GM19468 (cell line): ENCODE measurements around the gene BTLA.
A peak's percentile ranks its signal among the peaks of the same experiment; 100 is the strongest.
"Not testable (repeated sequence)": the region's sequence is repeated elsewhere in the genome, so short reads cannot be mapped to it uniquely, and the experiment has no call there.

Experiments used
- ATAC-seq: cut with Tn5 transposase; IDR thresholded peaks from one replicate; pipeline ENCODE4 v1.9.1; 2021; ENCODE audit warnings: mild to moderate bottlenecking, moderate library complexity, moderate number of reproducible peaks; ENCODE audit not compliant: unreplicated experiment; ENCODE audit errors: extremely low read depth

BTLA gene

DNA sequence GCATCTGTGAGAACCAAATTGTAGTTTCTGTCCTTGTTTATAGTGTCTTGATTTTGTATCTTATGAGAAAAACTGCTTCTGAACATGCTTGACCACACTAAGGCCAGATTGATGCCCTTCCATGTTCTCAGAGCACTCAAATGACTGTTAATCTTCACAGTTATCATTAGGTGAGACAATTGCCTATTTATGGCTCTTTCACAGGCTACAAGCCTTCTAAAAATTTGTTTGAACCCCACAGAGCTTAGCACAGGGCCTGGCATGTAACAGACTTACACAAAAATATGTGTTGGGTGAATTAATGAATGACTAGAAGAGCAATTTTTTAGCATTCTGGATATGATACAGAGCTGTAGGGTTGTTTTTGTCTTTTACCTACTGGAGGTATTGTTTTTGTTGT is 43.1 kb downstream of the BTLA start:
- no peak for ATAC-seq

DNA sequence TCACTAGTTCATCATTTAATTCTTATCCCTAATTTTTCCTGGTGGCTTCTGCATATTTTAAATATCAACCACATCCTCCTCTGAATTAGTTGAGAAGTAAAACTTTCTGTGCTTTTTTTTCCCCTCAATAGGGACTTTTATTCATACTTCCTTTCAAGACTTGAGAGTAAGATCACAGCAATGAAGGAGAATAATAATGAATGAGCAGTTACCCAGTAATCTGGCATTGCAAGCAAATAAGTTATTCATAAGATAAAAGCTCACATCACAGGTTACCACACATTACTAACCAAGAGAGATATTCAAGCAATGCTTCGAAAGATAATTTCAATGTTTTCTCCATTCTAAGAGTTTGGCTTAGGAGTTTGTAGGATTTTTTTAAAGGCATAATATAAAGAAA is 50.3 kb downstream of the BTLA start:
- no peak for ATAC-seq

DNA sequence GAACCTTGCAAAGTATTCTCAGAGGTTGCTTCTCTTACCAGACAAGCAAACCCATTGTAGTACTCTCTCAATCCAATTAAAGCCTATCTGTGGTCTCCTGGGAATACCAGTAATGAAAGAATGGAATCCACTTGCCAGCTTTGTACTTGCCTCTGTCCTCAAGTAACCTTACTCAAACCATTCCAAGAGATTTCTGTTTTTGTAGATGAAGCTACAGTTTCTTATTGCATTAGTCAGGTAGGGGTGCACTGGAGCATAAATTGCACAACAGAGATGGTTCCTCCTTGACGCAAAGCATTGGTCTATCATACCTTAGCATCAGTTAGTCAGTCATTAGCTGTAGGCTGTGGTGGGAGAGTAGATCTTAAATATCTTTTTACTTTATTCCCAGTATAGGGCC is 52.9 kb downstream of the BTLA start:
- no peak for ATAC-seq

DNA sequence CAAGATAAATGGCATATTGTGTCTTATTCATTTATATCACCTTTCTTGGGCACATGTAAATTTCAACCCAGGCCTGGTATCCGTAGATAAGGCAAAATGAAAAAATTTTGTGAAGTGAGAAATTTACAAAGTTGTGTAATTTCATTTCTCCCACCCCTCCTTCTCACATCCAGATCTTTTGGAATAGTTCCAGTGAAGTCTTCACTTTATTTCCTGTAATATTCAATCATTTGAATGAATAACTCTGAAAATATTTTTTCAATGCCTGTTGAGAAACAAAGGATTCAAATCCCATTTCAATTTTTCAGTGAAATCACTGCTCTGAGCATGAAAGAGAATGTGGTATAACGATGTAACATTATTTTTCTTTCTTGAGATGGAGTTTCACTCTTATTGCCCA is 53.4 kb downstream of the BTLA start:
- ATAC-seq = no peak

DNA sequence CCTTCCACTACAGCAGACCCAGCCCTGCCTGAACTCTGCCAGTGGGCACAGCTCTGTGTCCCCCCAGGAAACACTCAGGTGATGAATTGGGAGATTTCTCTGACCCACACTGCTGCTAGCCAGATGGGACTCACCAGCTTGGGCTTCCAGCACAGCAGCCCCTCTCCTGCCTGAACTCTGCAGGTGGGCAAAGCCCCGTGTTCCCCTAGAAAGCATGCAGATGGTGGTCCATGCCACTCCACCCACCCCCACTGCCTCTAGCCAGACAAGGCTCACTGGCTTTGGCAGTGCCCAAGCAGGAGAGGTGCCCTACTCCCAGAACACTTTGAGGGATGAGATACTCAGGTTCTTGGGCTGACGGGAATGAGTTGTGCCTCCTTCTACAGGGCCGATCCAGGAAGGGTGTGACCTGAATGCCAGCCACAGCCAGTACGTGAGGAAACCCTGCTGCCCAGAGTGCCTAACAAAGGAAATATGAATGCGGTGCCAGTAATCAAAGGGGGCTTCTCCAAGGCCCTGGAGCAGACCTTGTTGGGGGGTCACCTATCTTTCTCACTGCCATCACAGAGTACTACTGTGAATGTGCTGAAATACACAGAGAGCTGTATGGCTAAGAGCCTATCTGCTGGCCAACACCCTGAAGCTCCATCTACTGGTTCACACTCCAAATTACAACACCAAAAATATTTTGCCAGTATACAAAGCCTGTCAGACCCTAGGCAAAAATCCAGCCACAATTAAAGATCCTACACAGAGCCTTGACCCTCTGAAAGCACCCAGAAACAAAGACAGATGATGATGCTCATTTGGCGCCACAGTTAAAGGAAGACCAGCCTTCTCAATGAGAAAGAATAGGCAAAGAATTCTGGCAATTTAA is 61.9 kb downstream of the BTLA start:
- no peak for ATAC-seq

DNA sequence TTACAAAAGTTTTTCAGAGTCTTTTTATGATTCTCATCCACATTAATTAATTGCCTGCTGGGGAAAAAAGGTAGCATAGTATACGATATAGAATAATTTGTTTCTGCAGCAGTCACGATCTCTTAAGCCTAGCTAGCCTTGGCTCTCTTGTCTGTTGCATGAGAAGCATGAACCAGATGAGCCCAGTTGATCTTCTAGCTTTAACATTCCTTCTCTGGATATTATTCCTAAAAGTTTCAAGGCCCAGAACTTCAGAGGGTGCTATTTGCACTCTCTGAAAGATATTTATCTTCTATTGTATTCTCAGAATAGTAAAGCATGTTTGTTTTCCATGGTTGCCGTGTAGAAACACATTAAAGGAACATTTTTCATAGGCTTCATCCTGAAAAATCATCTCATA is 69.3 kb downstream of the BTLA start:
- no peak for ATAC-seq

DNA sequence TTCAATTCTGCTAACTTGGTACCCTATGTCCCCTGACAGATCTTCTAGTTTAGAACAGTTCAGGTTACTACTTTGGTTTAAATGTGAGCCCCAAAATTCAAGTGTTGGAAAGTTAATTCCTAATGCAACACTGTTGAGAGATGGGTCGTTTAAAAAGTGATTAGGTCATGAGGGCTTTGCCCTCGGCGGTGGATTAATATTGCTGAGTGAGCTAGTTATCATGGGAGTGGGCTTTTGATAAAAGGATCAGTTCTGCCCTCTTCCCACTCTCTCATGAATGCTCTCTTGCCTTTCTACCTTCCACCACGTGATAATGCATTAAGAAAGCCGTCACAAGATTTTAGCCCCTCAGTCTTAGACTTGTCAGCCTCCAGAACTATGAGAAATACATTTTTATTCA is 72.1 kb downstream of the BTLA start:
- no peak for ATAC-seq

DNA sequence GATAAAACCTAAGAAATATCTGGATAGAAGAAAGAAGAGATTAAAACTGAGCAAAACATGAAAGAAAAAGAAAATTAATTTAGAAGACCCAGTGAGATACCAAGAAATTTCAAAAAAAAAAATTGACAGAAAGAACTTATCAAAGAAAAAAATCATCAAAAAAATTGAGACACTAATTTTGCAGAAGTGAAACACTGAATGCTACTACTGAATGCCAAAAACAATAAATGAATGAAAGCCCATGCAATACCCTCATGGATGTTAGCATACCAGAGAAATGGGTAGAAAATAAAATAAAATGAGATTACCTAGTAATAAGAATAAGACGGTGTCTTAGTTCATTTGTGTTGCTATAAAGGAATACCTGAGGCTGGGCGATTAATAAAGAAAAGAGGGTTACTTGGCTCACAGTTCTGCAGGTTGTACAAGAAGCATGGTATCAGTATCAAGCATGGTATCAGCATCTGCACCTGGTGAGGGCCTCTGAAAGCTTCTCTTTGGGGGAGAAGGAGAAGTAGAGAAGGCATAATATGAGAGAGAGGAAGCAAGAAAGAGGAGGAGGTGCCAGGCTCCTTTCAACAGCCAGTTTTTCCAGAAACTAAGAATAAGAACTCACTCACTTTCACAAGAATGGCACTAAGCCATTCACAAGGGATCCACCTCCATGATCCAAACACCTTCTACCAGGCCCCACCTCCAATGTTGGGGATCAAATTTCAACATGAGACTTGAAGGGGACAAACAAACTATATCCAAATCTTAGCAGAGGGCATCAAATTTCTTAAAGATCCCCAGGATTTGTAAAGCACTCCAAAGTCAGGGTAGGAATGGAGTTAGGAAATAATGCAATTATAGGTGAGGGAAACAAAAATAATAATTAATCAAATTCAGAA is 73.2 kb downstream of the BTLA start:
- peak; percentile 32 for ATAC-seq

DNA sequence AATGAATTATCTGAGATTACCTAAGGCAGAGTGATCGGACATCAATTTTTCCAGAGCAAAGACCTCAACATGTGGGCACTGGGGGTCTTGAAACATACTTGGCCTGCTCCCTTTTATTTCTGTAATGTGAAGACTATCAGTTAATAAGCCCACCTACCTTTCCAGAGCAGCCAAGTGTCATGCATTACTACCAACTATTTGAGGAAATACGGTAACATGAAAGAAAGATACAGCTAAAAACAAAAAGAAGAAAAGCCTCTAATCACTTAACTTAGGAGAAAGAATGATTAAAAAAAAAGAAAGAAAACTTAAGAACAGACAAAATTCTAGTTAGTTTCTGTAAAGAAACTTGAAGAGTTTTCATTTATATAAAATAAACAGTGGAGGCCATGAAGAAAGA is 73.9 kb downstream of the BTLA start:
- no peak for ATAC-seq

DNA sequence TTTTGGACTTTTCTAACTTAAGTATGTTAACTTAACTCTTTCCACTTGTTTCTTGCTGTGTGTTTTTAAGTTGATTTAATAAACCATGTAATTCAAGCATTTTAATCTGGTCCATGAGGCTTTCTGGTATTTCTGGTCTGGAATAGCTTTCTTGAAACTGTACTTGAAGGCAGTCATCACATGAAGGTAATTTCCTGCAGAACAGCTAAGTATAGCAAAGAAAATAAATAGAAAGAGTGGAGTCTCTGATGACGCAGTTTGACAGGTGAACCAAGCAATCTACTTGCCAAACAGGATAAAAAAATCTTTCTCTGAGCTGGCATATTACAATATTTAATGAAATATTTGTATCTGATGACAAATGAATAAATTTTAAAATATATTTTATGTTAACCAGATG is 74.9 kb downstream of the BTLA start:
- ATAC-seq = no peak

DNA sequence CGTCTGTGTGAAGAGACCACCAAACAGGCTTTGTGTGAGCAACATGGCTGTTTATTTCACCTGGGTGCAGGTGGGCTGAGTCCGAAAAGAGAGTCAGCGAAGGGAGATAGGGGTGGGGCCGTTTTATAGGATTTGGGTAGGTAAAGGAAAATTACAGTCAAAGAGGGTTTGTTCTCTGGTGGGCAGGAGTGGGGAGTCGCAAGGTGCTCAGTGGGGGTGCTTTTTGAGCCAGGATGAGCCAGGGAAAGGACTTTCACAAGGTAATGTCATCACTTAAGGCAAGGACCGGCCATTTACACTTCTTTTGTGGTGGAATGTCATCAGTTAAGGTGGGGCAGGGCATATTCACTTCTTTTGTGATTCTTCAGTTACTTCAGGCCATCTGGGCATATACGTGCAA is 76.4 kb downstream of the BTLA start:
- ATAC-seq = not testable (repeated sequence)

DNA sequence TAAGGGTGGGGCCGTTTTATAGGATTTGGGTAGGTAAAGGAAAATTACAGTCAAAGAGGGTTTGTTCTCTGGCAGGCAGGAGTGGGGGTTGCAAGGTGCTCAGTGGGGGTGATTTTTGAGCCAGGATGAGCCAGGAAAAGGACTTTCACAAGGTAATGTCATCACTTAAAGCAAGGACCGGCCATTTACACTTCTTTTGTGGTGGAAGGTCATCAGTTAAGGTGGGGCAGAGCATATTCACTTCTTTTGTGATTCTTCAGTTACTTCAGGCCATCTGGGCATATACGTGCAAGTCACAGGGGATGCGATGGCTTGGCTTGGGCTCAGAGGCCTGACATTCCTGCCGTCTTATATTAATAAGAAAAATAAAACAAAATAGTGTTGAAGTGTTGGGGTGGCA is 80.7 kb downstream of the BTLA start:
- not testable (repeated sequence) for ATAC-seq

DNA sequence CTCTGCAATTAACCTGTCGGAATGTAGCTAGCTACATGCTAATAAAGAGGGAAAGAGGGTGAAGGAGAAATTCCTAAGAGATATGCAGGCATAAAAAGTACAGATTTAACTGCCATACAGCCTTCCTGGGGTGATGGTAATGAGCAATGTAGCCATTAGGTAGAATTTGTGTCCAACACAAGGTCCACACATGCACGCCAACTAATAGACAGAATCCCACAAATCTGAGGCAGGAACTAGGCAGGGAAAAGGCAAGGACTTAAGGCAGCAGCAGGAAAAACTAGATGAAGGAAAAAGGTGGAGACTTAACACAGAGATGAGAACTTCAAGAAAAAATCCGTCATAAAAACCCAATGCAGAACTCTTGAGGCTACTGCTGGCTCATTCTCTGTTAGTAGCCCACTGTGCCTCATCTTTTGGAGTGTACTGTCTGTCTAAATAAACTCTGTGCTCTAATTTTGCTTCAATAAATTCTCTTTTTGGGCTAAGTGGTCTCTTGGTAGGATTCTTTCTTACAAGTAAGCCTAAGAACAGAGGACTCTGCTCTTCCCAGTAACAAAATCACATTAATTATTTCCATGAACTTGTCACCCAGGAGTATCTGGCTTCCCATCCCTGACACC is 81.5 kb downstream of the BTLA start:
- ATAC-seq = no peak

DNA sequence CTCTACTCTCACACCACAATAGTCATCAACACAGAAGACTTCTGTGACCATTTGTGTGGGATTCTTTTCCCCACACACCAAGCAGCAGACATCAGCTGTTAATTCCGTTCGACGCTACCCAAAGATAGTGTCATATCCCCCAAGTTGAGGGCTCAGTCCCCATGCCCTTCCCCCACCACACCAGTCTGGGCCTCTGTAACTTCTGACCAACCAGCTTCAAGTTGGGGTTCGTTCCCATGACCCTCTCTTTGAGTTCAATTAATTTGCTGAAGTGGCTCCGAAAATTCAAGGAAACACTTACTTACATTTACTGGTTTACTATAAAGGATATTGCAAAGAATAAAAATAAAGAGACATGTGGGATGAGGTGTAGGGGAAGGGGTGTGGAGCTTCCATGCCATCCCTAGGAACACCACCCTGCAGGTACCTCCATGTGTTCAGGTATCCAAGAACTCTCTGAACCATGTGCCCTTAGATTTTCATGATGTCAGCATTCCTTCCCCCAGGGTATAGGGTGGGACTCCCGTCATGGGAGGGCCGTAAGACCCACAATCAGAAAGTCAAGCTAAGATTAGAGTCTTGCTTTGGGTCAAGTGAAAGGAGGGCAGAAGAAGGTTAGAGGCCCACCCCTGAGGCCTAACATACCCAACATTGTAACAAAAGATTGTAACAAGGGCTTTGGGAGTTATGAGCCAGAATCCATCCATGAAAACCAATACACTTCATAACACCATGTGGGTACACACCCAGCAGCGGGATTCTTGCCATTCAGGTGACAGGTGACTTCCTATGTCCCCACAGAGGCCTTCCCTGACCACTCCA is 82.7 kb downstream of the BTLA start:
- no peak for ATAC-seq

DNA sequence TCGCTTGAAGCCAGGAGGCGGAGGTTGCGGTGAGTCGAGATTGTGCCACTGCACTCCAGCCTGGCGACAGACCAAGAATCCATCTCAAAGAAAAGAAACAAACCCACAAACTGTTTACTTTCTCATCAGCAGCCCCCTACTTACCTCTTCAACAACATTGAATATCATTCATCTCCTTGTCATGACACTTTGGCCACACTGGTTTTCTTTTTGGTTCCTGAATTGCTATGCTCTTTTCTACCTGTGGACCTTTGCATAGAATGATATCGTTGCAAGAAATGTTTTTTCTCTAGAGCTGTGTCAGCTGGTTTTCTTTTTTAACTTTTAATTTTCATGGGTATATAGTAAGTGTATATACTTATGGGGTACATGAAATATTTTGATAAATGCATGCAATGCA is 83.9 kb downstream of the BTLA start:
- ATAC-seq = no peak
